ENCODE data around the gene BBLN.

- TF ChIP-seq POLR2AphosphoS5 (IDR thresholded peaks at IDR 0.05; ENCODE audit: low read depth) (no peak), CTCF (IDR thresholded peaks at IDR 0.05; ENCODE audit: insufficient read depth, low read length) (no peak), GABPA (IDR thresholded peaks at IDR 0.05; ENCODE audit: low read depth) (no peak), REST (IDR thresholded peaks at IDR 0.05; ENCODE audit: insufficient replicate concordance, low read depth) (no peak), SPI1 (IDR thresholded peaks at IDR 0.05; ENCODE audit: borderline replicate concordance, low read depth) (no peak)
Measured at GRCh38 chr9:128161215-128161902, 1.3 kb downstream of the BBLN start.
